ENCODE results near the gene PLVAP.

Gene PLVAP

DNA sequence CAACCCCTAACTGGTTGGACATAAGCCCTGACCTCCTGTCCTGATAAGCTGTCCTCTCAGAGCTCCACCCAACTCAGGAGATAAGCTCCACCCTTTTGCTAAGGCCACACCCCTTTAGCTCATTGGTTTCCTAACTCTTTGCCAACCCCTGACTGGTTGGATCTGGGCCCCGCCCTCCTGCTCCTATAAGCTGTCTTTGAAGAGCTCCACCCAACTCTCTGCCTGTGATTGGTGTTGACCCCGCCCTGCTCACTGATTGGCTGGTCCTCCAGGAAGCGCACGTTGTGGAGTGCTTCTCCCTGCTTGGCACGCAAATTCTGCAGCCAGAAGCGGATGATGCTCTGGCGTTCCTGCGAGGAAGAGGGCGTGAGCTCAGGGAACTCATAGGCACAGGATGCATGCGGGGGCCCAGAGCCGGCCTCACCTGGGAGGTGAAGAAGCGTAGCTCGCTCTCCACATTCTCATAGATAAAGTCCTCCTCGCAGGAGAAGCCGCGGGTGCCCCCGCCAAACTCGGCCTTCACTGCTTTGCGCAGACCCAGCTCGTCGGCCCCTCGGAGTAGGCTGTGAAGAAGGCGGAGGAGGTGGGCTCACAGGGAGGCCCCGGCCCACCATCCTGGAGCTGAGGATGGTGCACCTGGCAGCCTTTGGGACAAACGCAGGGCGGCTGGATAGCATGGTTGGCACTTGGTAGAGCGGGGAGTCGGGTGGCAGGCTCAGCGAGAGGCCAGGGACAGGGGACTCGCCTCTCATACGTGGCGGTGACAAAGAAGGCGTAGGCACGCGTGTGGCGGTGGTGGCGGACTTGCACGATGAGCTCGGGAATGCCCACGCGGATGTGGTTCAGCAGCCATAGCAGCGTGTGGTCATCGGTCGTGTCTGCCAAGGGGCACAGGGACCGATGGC is 44.2 kb downstream of the PLVAP start:
- H3K4me3 ChIP-seq (ENCODE audit: low read depth, low read length) = no peak overlapping the region
- TF ChIP-seq, protein P1, sequence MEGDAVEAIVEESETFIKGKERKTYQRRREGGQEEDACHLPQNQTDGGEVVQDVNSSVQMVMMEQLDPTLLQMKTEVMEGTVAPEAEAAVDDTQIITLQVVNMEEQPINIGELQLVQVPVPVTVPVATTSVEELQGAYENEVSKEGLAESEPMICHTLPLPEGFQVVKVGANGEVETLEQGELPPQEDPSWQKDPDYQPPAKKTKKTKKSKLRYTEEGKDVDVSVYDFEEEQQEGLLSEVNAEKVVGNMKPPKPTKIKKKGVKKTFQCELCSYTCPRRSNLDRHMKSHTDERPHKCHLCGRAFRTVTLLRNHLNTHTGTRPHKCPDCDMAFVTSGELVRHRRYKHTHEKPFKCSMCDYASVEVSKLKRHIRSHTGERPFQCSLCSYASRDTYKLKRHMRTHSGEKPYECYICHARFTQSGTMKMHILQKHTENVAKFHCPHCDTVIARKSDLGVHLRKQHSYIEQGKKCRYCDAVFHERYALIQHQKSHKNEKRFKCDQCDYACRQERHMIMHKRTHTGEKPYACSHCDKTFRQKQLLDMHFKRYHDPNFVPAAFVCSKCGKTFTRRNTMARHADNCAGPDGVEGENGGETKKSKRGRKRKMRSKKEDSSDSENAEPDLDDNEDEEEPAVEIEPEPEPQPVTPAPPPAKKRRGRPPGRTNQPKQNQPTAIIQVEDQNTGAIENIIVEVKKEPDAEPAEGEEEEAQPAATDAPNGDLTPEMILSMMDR (IDR thresholded peaks at IDR 0.05; ENCODE audit: insufficient read depth, low read length, missing control alignments) = no peak
- CTCF ChIA-PET = interaction anchor here (0.9 to 2.5 kb wide), 10 partner anchors 9 to 134 kb away, joined by 3 to 11 read pairs (median 4); partner anchors contain the start of gene MRPL34
- no peak for DNase-seq (ENCODE audit: low read depth, low spot score)
- POLR2A ChIA-PET = interaction anchor here (0.8 to 1.4 kb wide), 2 partner anchors 24 to 86 kb away, joined by 3 to 4 read pairs; no protein-coding TSS in a partner anchor

DNA sequence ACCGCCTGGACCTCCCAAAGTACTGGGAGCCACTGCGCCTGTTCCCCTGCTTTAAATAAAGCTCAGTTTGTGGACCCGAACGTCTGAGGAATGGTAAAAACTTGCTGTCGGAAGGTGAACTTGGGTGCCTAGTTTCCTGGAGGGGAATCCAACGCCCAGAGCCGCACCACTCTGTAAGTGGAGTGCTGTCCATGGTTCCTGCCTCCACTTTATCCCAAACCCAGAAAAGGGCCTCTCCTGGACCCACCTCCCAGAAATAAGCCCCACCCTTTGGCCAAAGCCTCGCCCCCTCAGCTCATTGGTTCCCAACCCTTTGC is 44.8 kb downstream of the PLVAP start:
- TF ChIP-seq, protein P1 (IDR thresholded peaks at IDR 0.05; ENCODE audit: insufficient read depth, low read length, missing control alignments) = no peak
- POLR2A ChIA-PET = no interaction called here
- no peak for DNase-seq (ENCODE audit: low read depth, low spot score)
- CTCF ChIA-PET = interaction anchor here (1.3 to 2.5 kb wide), 3 partner anchors 54 to 135 kb away, joined by 4 to 11 read pairs (median 6); no protein-coding TSS in a partner anchor
- no peak overlapping the region for H3K4me3 ChIP-seq (ENCODE audit: low read depth, low read length)

DNA sequence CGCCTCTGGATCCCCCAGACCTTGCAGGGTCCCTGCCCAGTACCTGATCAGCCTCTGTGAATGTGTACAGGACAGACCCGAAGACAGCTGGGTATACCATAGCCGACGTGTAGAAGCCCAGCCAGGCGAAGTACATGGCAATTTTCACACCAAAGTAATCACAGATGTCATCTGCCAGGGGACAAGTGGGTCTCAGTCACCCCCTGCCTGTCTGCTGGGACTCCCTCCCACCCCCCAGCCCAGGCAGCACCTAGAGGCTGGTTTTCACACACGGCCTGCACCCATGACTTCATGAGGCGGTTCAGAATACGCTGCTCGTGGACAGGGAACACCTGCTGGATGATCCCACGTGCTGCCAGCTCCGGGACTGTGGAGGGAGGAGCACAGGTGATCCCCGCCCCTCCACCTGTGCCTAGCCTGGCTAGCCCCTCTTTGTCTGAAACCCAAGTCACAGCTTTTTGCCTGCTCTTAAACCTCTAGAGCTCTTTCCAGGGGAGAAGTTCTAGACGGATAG is 46.0 kb downstream of the PLVAP start:
- no peak overlapping the region for H3K4me3 ChIP-seq (ENCODE audit: low read depth, low read length)
- TF ChIP-seq, protein P1 (IDR thresholded peaks at IDR 0.05; ENCODE audit: insufficient read depth, low read length, missing control alignments) = no peak
- POLR2A ChIA-PET = no interaction called here
- CTCF ChIA-PET = interaction anchor here (1.2 to 2.5 kb wide), 3 partner anchors 15 to 136 kb away, joined by 3 to 11 read pairs (median 4); no protein-coding TSS in a partner anchor
- no peak for DNase-seq (ENCODE audit: low read depth, low spot score)

DNA sequence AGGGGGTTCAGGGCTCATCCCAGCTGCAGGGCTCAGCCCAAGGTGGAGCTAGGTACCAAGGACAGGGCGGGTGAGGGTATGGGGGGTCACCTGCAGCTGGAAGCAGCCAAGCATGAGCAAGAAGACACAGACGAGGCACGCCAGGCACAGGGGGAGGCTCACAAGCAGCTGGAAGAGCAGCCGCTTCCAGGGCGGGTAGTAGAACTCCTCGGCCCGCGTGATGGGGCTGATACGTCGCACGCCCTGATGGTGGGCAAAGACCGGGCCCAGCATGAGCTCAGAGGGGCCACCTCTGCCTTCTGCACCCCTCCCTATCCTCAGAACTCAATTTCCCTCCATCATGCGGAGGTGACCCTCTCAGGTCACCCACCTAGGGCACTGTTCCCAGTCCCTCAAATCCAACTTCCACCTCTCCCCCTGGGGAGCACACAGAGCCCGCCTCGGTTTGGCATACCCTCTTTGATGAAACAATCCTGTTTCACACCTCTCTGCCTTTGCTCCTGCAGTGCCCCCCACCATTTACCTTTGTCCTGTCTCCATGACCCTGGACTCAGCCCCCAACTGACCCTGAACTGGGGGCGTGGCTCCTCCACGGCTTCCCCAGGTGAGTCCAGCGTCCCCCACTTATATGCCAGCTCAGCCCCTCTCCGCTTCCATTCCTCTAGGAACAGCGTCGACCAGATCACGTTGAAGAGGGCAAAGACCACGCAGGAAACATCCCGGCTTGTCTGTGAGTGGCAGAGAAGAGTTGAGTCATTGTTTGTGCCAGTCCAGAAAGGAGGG is 46.7 kb downstream of the PLVAP start:
- DNase-seq (ENCODE audit: low read depth, low spot score) = no peak
- POLR2A ChIA-PET = no interaction called here
- H3K4me3 ChIP-seq (ENCODE audit: low read depth, low read length) = no peak overlapping the region
- TF ChIP-seq, protein P1 (IDR thresholded peaks at IDR 0.05; ENCODE audit: insufficient read depth, low read length, missing control alignments) = no peak
- CTCF ChIA-PET = interaction anchor here (1.2 to 2.5 kb wide), 2 partner anchors 15 to 56 kb away, joined by 3 to 11 read pairs; no protein-coding TSS in a partner anchor

DNA sequence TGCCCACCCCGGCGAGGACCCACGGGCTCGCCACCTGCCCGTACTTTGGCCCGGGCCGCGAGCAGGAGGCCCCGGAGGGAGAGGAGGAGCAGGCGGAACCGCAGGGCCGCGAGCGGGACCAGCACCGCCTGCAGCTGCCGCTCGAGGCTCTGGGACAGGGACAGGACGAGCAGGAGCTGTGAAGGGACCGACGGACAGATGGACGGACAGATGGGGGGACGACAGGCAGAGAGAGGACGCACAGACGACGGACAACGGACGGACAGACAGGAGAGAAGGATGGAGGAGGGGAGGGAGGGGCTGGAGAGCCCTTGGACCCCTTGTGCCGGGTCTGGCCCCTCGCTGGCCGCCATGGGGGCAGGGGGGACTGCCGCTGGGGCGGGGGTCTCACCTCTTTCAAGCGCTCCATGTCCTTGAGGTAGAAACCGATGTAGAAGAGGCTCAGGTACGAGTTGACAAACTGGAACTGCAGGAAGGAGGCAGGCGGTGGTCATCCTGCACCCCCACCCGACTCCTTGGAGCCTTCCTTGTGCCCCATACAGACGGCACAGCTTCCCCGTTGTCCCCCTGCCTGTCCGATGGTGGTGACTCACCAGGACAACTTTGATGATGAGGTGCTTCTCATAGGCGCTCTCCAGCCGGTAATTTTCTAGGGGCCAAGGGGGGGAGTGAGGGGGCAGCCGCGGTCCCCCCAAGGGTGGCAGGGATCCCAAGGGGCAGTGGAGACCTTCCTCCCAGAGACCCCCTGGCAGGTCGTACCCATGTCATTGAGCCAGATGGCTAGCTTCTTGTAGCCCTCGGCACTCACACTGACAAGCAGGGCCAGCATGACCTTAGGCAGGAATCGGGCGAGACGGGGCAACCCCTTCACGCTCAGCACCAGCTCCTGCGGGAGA is 47.5 kb downstream of the PLVAP start:
- DNase-seq (ENCODE audit: low read depth, low spot score) = no peak
- ChIA-PET POLR2A (no interaction called here), CTCF (no interaction called here)
- no peak overlapping the region for H3K4me3 ChIP-seq (ENCODE audit: low read depth, low read length)
- TF ChIP-seq, protein P1 (IDR thresholded peaks at IDR 0.05; ENCODE audit: insufficient read depth, low read length, missing control alignments) = no peak

All from AG04449 (cell line).